HuH-7.5 (cell line): ENCODE results near the gene LRRK2.
"Not testable (repeated sequence)": the region's sequence is repeated elsewhere in the genome, so short reads cannot be mapped to it uniquely, and the experiment has no call there.

ENCODE experiments used
- DNase-seq: peaks from one replicate; pipeline ENCODE4 v3.0.0; 2011; ENCODE audit warnings: low spot score

The LRRK2 gene

DNA sequence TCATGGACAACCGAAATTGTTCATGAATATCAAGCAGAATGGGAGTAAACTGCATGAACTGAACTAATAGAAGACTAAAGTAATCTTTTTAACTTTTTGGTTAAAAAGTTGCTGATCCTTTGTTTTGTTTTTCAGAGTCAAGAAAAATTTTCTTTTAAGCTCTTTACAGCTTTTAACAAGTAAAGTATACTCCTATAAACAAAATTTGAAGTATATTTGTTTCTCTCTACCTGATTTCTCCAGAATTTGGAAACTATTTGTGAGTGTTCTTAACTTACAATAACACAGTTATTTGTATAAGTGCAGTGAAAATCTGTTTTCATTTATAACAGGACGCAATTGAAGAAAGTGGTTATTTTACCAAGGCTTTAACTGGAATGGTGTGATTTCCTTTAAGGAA lies 12.2 kb upstream of the LRRK2 start:
- DNase-seq, result no peak

DNA sequence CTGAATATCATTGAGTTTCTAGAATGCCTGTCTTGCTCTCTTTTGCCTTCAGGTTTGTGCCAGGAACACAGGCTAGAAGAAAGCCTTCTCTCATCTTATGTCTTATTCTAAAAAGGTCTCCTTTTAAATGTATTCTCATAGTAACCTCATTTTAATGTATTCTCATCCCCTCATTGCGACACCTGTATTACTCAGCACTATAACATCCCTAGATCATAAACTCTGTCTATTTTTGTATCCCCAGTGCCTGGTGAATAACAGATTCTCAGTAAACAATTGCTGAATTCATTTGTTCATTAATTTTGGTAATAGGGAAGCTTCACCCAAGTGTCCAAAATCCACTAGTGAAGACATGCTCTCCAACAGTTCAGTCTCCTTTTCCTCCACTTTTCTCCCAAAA lies 8.8 kb upstream of the LRRK2 start:
- DNase-seq, result no peak

DNA sequence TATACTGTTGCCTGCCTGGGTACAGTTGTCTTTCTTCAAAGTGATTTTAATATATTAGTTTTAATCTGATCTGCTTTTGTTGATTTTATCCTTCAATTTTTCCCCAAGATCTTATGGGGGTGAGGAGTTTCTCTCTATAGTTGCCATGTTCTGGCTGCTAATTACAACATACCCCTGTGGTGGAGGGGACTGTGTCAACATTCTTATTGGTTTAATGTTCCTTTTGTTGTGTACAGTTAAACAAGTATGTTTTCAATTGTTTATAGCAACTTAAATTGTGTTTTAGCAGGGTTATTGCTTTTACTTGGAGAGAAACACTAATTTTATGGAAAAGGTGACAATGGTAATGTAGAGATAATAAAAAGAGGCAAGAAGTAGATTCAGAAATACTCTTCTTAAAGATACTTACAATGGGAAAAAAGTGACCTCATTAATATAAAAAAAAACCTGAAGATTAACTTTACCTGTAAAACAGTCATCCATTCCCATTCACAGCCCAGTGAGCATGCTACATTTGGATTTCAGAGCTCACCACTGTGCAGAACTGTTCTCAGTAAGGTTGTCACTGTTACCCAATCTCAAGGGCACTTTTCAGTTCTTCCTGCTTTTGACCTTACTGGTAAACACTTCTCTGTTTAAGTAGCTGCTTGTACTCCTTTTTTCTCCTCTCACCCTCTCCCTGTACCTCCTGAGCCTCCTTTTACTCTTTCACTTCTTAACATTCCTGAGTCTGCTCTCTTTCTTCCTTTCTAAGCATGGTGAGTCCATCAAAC lies 8.1 kb upstream of the LRRK2 start:
- no peak for DNase-seq

DNA sequence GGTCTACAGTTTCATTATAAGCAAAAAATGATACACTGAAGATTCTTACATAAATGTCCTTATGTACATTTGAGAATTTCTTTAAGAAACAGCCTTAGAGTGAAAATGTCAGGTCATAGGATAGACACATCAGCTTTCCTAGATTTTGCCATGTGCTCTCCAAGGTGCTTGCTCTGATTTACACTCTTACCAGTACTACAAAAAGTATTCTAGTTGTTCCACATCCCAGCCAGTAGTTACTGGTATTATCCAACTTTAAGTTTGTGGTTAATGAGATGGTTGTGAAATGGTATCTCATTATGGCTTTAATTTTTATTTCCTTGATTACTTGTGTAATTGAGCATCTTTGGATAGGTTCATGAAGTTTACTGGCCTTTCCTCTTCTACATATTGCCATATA lies 5.0 kb upstream of the LRRK2 start:
- DNase-seq, result no peak

DNA sequence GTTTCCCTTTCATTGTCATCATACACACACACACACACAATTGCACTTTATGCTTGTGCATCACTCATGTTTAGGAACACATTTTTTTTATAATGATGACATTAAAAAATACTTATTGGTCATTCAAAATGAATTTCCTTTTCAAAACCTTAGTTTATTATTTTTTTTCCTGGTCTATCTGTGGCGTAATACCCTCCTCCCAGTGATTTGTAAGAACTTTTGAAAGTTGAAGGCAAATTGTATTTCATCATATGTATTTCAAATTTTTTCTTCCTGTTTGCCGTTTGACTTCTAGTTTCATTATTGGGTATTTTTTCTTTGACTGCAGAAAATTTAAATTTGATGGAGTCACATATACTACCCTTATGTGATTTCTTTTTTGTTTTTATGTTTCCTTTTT lies 2.5 kb upstream of the LRRK2 start:
- DNase-seq, result no peak

DNA sequence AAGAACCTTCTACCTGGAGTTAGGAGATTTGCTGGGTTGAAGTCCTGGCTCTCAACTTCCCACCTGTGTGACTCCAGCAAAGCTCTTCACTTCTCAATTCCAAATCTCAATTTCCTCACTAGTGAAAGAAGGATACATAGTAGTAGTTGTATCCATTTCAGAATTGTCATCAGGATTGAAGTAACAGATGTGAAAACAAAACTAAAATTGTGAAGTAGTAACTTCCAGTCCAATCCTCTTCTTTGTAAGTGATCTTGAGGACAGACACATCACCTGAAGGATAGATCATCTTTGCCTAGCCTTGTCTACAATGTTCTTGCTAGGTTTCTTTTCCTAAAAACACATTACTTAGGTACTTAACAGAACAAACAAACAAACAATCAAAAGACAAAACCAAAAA lies 1.2 kb upstream of the LRRK2 start:
- no peak for DNase-seq

DNA sequence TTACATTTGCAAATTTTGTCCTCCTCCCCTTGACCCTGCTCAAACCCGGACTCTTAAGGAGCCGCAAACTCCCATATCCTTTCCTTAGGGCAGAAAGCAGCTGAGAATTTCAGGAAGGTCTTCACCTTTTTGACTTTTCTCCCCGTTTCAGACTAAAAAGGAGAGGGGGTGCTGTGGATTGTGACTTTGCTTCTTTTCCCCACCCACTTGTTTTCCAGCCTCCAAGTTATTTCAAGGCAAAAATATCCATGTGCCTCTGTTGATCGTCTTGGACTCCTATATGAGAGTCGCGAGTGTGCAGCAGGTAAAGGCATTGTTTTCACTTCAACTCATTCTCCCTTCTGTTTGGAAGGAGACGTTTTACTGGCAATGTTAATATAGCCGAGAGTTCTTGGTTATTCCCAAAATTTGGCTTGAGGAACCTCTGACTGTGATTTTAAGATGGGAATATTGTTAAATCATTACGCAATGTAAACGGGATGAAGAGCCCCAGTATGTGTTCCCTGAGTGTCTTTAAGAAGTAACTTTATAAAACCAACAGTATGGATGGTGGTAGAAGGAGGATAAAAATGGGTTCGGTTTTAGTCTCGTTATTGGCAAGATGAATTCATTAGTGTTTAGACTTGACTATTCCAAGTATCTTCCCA lies 663 bp downstream of the LRRK2 start:
- DNase-seq, result no peak

DNA sequence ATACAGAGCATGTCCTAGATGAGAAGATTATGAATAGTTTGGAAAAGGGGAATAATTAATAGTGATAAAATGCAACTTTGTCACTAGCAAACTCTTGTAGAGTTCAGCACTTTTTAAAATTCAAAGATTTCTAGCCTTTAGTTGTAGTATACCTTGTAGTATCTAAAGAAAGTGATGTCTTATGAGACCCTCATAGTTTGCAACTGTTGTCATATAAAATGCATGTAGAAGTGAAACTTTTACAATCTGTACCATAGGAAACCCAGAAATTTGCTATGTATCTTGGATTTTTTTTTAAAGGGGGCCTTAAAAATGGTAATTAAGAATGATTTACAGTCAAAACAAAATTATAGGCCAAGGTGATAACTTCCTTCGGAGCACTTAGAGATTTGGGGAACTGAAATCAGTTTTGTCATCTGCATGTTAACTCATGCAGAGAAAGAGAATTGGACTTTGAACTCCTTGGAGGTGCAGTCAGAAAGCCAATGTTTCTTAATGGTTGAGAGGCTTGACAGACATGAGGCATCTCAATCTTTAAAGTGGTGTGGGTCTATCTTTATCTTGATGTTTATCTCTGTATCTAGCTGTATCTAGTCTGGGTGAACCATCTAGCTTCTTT lies 1.3 kb downstream of the LRRK2 start:
- DNase-seq, result no peak

DNA sequence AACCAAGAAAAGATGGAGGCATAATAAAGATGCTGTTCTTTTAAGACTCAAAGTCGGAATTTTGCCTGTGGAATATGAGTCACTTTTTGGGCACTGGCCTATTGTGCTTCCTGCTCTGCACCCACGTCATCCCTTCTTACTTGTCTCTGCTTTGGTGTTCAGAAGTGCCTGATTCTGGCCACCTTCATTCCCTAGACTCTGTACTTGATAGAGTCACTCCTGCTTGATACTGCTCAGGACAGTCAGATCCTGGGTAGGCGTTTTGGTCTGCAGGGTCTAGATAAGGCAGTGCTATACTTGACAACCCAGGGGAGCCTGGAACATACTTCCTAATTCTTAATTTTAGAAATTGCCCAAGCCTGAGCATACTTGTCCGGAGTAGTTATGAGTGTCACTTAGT lies 1.9 kb downstream of the LRRK2 start:
- DNase-seq, result no peak

DNA sequence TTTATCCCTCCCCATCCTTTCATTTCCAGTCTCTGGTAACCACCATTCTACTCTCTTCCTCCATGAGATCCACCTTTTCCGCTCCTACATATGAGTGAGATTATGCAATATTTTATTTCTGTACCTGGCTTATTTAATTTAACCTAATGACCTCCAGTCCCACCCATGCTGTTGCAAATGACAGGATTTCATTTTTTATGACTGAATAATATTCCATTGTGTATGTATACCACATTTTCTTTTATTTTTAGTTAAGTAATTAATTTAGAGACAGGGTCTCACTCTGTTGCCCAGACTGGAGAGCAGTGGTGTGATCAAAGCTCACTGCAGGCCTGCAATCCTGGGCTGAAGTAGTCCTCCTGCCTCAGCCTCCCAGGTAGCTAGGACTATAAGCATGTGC lies 2.6 kb downstream of the LRRK2 start:
- DNase-seq, result no peak

DNA sequence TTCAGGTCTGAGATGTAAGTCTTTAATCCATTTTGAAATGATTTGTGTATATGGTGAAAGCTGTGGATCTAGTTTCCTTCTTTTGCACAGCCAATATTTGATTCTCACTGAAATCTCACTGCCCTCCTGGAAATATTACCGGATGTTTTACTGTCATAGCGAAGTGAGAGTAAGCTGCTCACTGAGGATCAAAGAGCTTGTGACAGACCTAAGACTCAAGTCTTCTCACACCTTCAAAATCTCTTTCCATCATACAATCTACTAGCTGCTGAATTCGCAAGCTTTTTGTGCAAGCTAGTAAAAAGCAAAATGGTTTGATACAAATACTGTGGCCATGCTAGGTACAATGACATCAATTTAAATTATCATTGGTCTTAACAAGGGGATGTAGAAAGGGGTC lies 3.9 kb downstream of the LRRK2 start:
- no peak for DNase-seq

DNA sequence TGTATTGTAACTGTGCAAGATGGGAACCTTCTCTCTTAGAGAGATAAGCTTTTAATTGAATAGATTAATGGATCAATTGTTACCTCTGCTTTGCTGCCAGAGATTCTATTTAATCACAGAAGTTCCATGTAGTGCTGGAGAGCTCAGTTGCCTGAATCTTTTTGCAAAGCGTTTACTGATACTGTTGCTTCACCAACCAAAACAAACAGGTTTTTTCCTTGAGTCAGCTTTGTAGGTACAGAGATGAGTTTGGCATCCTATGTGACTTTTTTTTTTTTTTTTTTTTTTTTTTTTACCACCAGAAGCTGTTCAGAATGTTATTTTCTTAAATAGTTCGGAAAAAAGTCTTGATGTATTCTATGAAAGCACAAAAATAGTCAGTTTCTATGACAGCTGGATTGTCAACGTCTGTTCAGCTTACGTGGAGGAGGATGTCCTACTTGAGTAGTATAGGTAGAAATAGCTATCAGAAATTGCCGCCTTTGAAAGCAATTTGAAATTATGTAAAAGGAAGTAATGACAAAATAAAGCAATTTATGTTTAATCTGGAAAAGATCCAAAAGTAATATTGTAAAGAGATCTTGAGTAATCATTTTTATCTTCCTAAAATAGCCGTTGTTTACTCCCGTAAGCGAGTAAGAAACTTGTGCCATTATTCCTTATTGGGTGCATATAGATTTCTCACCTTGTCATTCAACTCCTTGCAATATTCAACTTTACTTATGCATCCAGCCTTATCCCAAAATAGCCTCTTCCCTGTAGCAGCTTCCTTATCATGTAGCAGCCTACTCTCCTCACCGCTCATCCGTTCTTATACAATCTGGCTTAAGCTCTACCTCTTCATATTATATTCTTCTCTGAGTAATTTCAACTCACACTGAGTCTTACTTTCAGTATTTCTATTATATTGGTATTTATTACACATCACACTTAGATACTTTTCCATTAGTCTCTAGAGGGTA lies 5.2 kb downstream of the LRRK2 start:
- no peak for DNase-seq

DNA sequence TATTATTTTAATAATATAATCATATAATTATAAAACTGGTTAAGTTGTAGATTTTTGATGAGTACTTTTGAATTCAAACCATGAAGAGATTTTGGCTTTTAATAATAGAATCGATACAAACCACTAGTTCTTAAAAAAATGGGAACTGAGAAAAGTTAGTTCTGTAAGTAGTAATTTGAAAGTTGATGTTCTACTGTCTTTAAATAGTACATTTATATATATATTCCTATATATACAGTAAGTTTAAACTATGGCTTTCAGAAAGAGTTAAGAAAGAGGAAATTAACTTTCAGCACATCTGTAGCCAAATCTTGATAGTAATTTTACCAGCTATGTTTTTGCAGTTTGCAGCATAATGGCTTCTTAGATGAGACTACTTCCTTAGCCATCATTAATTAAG lies 7.8 kb downstream of the LRRK2 start:
- DNase-seq, result no peak

DNA sequence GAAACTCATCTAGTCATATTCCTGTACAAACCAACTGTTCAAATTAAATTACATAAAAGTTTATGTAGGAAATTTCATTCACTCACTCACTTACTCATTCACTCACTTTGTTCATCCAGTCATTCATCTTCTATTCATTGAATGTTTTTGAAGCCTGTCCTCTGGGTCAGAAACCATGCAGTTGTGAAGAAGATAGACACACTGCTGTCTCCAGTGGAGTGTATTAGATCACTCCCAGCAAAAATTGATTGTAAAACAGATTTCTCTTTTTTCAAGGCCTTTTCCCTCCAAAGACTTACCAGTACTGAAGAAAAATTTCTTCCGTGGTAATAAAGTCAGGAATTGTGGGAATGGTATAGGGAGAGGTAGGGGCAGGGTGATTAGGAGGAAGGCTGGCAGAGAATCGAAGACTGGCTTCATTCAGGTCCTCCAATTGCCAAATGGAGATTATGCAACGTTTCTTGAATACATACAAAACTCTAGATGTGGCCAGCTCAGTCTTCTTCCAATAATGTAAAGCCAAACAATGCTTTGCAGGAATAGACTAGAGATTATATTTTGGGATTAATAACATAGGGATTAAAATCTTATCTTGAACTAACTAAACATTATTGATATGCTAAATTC lies 9.1 kb downstream of the LRRK2 start:
- DNase-seq, result no peak

DNA sequence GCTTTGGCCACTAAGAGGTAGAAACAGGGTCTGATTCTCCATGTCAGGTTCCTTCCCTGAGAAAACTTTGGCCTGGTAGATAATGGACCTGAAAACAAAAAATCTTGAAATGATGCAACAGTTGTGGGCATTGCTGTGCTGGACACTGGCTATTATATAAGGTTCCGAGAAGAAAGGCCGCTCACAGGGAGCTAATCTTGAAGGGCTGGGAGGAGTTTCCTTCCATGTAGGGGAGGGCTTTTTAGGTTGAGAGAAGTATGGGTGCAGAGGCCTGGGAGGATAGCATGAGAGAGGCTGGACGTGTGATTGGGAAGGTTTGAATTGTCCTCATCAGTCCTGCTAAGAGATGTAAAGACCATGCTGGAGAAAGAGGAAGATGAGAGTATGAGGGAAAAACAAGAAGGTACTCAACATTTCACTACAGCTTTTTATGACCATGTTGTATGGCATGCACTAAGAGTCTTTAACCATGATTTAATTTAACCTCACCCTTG lies 11.6 kb downstream of the LRRK2 start:
- no peak for DNase-seq

DNA sequence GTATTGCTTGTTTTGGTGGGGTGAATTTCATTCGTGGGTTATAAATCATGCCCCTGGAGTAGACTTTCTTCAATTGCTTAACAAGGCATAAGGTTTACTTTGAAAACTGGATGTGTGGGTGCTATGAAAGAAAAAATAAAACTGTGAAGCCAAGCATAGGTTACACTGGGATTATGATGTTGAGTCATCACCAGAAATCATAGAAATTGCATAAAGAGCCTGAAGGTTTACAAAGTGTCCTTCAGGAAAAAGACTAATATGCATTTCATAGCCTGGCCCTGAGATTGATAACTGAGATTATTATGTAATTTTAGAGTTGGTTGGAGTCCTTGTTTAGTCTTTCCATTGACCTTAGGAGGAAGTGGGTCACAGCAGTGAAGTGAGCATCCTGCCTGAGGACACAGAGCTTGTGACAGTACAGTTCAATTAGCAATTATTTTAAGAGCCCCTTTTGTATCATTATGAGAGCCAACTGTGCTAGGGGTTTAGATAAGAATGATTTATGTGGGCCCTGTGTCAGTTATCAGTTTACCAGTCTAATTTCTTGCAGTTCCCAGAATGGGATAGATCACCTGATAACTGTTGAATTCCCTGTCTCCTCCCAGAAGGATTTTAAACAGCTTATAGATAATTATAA lies 13.6 kb downstream of the LRRK2 start:
- DNase-seq, result no peak

DNA sequence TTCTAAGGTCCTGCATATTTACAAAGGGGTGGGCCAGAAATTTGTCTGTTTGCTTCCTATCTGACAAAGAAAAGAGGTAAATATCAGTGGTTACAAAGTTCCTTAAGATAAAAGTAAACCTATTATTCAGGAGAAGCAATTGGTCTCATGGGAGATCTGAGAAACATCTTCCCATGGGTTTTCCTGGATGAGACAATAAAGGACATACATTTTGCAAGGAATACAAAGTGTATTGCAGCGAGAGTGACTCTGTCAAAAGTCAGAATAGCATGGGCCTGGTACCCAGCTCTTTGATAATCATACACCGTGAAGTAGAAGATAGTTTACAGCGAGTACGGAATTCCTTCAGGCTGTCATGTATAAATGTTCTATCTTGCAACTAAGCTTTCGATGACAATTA lies 14.2 kb downstream of the LRRK2 start:
- no peak for DNase-seq

DNA sequence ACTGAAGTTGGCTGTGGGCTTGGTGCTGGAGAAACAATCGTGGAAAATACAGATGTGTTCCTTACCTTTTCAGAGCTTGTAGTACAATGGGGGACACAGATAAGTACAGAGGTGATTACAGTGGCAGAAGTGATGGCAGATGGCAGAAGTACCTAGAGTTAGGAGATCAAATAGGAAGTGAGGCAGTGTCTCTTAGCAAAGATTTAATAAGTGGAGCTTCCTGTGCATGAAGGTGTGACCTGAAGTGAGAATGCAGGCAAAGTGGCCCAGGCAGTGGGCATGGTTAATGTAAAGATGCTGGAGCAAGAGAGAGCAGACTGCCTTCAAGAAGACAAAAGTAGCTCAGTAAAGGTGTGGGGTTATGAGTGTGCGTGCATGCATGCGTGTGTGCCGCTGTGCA lies 16.0 kb downstream of the LRRK2 start:
- DNase-seq, result no peak

DNA sequence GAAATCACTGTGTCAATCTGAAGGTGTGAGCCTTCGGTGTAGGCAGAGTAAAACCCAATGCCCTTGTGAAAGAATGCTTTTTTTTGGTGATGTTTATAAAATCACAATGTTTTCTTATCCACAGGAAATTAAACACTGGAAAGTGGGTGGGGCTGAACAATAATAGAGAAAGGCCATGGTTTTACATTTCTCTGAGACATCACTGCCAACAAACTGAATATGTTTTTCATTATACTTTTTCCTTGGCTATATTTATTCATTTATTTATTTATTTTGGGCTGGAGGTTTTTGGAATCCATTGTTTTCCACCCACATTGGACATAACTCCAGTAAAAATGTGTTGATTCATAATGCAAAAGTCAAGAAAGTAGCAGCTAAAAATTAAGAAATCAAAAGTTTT lies 16.9 kb downstream of the LRRK2 start:
- no peak for DNase-seq

DNA sequence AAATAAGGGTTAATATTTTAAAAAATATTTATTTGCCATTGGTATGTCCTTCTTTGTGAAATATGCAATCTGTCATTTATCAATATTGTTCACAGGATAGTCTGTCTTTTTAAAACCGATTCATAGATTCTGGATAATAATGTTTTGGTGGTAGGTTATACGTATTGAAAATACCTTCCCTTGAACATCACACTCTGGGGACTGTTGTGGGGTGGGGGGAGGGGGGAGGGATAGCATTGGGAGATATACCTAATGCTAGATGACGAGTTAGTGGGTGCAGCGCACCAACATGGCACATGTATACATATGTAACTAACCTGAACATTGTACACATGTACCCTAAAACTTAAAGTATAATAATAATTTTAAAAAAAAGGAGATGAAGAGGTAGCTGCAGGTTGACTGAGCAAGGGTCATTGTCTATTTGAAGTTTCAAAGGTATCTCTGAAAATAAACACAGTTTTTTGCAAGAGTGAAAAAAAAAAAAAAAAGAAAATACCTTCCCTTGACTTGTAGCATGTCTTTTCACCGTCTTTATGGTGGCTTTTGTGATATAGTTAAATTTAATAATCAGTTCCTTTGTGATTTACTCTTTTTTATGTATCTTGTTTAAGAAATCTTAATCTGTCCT lies 19.8 kb downstream of the LRRK2 start:
- DNase-seq, result not testable (repeated sequence)

DNA sequence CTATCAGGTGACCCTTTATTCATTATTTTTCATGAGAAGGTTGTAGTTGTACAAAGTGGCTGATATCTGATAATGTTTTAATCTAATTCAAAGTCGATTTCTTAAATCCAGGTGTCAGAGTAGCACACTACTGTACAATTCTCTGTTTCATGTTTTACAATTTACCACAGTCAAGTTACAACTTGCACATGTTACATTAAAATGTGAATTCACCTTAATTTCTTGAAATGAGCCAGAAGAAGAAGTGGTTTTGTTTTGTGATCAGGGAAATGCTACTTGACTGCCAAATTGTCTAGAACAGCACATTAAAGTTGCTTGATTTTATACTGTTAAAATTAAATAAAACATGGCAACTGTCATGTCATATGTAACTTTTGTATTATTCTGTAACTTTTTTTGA lies 23.2 kb downstream of the LRRK2 start:
- no peak for DNase-seq
